IPS DF 4.7 (cell line): ENCODE measurements around the gene SPATA4.

Source experiments
- DNase-seq: peaks from one replicate; pipeline ENCODE4 v3.0.0-alpha.2; 2013; ENCODE audit warnings: low spot score; ENCODE audit errors: extremely low read depth

SPATA4 gene

DNA sequence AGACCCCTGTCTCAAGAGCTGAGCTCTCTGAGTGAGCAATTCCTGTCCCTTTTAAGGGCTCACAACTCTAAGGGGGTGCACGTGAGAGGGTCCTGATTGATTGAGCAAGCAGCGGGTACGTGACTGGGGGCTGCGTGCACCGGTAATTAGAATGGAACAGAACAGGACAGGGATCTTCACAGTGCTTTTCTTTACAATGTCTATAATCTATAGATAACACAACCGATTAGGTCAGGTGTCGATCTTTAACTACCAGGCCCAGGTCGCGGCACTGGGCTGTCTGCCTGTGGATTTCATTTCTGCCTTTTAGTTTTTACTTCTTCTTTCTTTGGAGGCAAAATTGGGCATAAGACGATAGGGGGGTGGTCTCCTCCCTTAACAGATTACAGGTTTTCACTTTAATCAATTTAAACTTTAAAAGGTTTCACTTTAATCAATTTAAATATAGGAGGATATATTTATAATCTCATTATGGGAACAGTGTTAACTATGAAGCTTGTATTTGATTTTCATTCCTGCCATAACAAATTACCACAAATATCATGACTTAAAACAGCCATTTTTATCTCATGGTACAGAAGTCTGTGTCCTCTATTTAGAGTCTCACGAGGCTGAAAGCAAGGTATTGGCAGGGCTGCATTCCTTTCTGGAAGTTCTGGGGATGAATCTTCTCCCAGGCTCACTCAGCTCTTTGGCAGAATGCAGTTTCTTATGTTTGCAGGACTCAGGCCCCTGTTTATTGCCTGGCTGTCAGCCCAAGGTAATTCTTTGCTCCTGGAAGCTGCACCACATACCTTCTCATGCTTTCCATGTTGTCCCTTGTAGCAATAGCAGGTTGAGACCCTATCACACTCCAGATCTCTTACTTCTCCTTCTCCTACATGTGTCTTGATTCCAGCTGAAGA lies 5.2 kb downstream of the SPATA4 start:
- DNase-seq: no peak

DNA sequence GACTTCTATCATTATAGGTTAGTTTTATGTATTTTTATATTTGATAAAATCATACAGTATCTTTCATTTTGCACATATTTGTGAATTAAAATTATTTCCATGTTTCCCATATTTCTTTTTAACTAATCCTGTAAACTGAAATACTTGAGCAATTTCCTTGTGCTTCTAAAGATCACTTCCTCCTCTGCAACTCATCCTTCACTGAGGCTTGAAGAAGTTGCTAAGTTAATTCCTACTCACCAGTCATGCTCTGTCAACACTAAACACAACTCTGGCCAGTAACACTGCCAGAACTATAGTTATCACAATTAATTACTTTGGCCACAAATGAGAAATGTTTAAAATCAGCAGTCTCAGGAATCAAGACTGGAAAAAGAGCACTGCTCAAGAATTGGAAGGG lies 6.7 kb downstream of the SPATA4 start:
- no peak for DNase-seq

DNA sequence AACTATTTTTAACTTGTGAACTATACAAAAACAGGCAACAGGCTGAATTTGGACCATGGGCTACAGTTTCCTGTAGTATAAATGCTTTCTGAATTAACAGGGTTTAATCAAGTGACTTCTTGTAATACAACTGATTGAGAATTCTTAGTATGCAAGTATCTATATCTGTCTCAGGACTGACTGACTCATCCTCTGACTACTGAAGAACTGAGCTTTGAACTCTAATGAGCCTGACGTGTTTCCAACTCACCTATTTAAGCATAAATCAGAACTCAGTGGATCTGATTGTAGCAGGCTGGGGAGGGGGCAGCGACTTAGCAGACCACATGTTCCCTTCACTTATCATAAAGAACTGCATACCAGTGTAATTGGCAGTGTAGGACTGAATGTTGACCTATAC lies 7.8 kb downstream of the SPATA4 start:
- DNase-seq: no peak

DNA sequence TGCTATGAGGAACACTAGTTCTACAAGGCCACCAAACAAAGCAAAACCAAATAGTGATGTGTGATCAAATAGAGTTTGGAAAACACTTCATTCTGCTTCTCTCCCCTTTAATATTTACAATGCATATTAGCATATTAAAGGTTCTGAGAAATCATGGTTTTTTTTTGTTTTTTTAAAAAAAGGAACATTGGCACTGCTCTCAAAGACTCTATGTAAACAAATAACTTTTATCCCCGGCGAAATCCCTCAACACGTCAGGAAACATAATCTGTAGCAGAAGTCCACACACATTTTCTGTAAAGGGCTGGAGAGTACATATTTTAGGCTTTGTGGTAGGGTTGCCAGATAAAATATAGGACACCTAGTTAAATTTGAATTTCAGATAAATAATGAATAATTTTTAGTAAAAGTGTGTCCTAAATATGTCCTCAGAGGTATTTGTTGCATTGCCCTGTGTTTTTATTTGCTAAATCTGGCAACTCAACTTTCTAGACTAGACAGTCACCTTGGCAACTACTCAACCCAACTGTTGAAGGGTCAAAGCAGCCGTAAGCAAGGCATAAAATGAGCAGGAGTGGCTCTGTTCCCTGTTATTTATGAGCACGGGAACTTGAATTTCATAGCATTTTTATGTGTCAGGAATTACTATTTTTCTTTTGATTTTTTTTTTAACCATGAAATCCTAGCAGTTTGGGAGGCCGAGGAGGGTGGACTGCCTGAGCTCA lies 8.6 kb downstream of the SPATA4 start:
- DNase-seq: no peak

DNA sequence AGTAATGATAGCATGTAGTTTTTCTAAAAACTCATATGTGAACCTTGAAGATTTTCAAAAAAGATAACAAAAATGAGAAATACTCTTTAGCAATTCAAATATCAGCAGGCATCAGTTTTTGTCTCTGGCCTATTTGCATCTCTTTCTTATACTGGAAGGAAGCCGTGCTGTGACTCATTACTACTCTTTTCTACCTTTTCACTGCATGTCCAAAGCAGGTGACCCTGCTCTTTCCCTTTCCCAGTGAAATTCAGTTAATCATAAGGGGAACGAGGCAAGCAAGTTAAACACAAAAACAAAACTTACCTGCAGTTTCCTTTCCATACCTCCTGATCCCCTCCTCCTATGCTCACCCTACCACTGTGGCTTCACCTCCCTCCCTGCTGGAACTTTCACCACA lies 9.3 kb downstream of the SPATA4 start:
- DNase-seq: no peak

DNA sequence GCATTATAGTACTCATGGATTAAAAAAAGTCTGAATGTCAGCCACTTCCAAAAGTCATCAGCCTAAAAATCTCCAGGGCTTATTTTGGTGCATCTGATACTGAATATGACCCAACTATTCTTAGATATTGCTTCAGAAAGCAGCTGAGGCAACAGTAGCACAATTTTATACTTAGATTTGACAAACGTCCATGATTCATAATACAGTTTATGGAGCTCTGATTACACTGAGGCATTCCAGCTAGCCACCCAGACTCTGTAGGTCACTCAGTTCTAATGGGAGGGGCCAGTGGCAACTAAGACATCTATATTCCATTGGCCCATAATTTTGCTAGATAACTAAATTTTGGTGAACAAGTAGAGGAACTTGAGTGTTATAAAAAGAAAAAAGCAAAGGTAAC lies 10.3 kb downstream of the SPATA4 start:
- DNase-seq: no peak

DNA sequence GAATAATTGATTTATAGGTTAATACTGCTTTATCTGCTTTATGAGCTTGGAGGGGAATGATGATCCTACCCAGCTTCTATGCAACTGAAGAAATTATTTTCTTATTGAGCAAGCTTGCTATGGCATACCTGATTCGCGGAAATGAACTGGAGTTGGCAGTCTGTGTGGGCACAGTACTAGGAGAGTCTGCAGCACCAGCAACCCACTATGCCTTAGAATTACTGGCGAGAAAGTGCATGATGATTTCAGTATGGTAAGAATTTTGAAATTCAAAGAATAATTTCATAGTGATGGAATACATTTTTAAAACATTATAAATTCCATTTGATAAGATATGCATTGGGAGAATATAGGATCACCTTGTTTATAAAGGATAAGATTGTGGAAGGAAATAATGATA lies 32.3 kb downstream of the SPATA4 start:
- no peak for DNase-seq

DNA sequence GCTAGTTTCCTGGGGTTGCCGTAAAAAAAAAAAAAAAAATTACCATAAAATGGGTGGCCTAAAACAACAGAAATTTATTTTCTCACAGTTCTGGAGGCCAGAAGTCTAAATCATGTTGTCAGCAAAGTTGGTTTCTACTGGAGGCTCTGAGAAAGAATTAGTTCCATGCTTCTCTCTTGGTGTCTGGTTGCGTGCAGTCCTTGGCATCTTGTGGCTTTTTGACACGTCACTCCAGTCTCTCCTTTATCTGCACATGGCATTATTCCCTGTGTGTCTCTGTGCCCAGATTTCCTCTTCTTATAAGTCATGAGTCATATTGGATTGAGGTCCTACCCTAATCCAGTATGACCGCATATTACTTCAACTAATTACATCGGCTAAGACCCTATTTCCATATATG lies 38.7 kb downstream of the SPATA4 start:
- no peak for DNase-seq

DNA sequence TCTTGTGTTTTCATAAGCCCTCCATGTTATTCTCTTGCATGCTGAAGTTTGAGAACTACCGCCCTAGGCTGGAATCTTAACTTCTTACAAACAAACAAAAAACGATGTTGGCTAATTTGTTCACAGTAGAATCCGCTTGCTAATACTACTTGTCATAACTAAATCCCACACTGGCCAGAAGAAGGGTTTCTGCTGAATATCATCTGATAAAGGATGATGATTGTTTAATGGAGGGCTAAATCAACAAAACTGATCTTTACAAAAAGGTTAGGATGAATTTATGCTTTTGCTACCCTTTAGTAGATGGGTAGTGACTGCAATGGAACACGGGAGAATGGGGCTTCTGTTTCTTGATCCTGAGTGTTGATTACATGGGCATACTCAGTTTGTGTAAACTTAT lies 42.3 kb downstream of the SPATA4 start:
- no peak for DNase-seq

DNA sequence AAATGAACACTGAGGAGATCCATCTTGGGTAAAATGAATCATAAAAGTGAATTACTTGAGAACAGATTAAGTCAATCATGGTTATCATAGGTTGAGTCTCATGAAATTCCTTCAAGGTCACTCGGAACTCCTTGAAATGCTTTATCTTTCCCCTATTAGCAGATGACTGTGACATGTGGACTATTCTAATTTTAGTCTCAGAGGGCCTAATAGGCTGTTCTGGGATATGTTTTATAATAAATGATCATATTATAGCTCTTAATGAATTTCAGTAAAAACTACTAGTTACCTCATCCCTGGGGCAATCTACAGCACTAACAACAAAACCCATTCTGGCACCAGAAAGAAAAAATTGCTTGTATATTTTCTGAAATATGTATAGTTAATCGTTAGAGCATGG lies 44.7 kb downstream of the SPATA4 start:
- no peak for DNase-seq

DNA sequence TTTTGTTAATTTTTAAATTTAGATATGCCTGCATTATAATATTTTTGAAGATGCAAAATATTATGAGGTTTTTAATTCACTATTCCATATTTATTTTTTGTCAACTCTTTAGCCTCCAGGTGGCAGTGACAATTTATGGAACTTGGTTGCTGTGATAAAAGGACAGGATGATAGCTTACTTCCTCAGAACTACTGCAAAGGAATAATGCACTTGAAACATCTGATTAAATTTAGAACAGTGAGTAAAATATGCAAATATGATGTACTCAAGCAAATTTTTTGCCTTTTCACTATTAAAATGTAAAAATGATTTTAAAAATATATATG lies 45.1 kb downstream of the SPATA4 start:
- no peak for DNase-seq

DNA sequence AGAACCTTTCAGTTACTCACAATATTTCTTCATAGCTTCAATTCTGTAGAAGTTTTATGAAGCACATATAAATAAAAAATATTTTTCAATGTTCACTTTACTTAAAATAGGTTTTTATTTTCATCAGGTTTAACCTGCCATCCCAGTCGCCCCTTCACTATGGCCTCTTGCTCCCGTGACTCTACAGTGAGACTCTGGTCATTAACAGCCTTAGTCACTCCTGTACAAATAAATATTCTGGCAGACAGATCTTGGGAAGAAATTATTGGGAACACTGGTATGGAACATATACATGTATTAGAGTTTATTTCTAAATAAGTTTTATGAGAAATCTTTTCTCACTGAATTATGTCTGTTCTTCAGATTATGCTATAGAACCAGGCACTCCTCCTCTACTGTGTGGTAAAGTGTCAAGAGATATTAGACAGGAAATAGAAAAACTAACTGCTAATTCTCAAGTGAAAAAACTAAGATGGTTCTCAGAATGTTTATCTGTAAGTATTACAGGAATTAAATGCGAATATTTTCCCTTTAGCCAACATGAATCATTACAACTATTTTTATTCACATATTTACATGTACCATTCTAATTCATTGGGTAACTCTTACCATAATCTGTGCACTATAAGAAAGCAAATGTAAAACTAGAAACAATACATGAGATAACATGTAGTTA lies 45.6 kb downstream of the SPATA4 start:
- DNase-seq: no peak

DNA sequence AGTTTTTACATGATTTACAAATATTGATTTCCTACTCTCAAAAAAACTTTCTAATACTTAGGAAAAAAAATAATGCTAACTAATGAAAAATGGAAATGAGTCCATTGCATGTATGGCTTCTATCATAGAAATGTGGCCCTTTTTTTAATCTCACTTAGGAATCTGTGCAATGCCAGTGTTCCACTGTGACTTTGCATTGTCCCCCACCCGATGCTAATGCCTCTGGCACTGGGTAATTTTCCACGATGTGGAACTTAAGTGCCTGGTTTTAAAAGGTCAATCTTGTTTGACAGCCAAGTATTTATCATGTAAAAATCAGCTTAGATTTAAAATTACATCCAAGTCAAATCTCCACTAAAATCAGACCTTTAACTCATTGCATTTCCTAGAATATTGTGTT lies 53.1 kb downstream of the SPATA4 start:
- no peak for DNase-seq

DNA sequence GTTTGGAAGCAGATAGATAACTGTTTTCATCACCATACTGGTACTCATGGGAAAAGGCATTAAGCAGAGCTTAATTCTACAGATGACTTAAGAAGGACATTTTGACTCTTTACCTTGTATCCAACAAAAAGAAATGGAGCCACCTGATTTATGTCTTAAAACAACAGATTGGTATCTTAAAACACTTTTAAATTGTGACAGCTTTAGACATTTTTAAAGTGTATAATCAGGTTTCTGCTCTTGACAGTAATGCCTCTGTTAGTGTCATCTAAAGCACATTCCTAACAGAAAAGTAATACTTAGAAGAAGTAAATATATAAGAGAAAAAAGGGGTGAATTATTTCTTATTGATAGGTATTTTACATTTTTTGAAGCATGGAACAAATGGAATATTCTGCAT lies 55.9 kb downstream of the SPATA4 start:
- no peak for DNase-seq

DNA sequence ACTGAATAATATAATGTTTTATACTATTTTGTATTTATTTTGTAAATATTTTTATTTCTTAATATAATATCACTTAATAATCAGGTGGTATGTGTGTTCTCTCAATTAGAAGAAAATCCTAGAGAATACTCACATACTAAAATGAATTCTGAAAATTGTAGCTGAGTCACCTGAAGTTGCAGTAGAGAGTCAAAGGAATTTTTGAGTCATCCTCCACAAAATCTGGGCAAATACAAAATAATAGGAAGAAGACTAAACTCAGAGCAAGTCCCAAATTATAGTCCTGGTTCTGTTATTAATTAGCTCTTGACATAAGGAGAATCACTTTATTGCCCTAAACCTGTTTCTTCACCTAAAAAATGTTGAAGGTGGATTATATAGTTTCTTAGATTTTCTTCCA lies 57.8 kb downstream of the SPATA4 start:
- no peak for DNase-seq

DNA sequence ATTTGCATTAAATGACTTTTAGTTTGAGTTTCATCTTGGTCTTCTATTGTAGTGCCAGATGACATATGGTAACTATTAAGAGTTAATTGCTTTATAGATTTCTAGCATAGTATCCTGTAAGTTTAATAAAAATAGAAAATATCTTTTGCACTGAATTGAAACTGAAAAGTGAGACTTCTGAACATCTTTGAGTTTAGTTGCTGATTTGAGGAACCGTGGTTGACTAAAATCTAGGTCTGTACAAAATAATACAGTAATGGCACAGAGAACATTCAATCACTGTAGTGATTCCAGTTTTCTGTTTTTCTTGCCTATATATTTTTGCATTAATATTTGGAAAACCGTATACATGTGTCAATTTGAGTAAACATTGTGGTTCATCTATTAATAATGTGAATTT lies 60.7 kb downstream of the SPATA4 start:
- no peak for DNase-seq
